OCI-LY7 (cell line): ENCODE measurements around the gene NPFF.

Source experiments
- EZH2phosphoT487 ChIP-seq: fragments of 200-600 bp; sonication (generic); IDR thresholded peaks from 2 replicates; pipeline ENCODE4 v1.6.1; 2018; ENCODE audit warnings: low read depth, borderline replicate concordance, mild to moderate bottlenecking, mixed run types, antibody characterized with exemption, low read length, moderate library complexity, mixed read lengths
- TF ChIP-seq, protein P1 (sequence below): fragments of 200-600 bp; sonication (generic); conservative IDR thresholded peaks from 2 replicates; pipeline ENCODE4 v1.5.1; 2014; ENCODE audit warnings: mild to moderate bottlenecking, antibody characterized with exemption, low read length, moderate library complexity, mixed read lengths

DNA sequence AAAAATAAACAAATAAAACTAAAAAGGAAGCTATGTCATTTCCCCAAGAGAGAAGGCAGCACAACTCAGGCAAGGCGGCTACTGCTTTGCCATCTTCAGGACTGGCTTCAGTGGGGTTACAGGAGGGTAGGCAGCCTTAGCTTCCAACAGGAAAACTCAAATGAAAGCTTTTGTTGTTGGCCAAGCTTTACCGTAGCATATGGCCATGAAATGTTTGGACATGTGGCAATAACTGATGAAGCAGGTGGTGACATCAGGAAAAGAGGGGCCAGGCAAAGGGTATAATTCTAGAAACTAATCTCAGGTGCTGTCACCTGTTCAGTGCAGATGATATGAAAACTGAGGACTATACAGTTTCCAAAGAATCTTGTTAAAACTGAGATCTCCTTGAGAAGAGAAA lies 22.8 kb upstream of the NPFF start:
- TF ChIP-seq, protein P1, sequence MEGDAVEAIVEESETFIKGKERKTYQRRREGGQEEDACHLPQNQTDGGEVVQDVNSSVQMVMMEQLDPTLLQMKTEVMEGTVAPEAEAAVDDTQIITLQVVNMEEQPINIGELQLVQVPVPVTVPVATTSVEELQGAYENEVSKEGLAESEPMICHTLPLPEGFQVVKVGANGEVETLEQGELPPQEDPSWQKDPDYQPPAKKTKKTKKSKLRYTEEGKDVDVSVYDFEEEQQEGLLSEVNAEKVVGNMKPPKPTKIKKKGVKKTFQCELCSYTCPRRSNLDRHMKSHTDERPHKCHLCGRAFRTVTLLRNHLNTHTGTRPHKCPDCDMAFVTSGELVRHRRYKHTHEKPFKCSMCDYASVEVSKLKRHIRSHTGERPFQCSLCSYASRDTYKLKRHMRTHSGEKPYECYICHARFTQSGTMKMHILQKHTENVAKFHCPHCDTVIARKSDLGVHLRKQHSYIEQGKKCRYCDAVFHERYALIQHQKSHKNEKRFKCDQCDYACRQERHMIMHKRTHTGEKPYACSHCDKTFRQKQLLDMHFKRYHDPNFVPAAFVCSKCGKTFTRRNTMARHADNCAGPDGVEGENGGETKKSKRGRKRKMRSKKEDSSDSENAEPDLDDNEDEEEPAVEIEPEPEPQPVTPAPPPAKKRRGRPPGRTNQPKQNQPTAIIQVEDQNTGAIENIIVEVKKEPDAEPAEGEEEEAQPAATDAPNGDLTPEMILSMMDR: no peak
- no peak for TF ChIP-seq EZH2phosphoT487
